Fibroblast of pulmonary artery (primary cell): Measurements from ENCODE around the gene ZCCHC10.
A peak's percentile ranks its signal among the peaks of the same experiment; 100 is the strongest.
"Not testable (repeated sequence)": the region's sequence is repeated elsewhere in the genome, so short reads cannot be mapped to it uniquely, and the experiment has no call there.

ENCODE experiments used
- DNase-seq: peaks from one replicate; pipeline ENCODE4 v3.0.0-alpha.2; 2010; ENCODE audit warnings: low read depth
- H3K4me3 ChIP-seq: replicated peaks from 2 replicates; pipeline ENCODE4 v1.5.1; 2011; ENCODE audit warnings: low read depth, mild to moderate bottlenecking, control low read depth, low read length, moderate library complexity
- CTCF ChIP-seq: IDR thresholded peaks from 2 replicates; pipeline ENCODE4 v1.5.1; 2011; ENCODE audit warnings: mild to moderate bottlenecking, control low read depth, low read length, inconsistent platforms; ENCODE audit errors: missing control alignments

ZCCHC10 gene

DNA sequence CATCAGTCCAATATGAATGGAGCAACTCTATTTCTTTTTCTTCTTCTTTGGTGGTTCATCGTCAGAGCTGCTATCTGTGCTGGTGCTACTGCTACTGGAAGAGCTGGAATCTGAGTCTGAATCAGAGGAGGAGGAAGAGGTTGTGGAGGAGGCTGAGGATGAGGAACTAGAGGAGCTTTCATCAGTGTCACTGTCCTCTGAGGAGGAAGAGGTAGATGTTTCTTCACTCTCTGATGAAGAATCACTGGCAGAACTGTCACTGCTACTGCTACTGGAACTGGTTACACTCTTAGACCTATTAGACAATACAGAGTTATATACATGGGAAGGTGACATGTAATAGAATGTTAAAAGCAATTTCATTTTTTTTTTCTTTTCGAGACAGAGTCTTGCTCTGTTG is 27.8 kb downstream of the ZCCHC10 start:
- no peak for DNase-seq

DNA sequence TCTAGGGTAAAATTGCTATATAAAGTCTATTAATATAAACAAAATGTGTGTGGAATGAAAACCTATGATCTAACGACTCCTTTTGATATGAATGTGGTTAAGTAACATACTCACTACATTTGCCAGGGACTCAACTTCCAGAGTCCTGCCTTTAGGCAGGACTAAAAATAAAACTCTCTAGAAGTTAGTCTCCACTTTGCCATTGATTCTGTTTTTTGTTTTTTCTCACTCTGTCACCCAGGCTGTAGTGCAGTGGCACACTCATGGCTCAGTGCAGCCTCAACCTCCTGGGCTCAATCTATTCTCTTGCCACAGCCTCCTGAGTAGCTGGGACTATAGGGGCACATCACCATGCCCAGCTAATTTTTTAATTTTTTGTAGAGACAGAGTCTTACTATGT is 30.0 kb downstream of the ZCCHC10 start:
- no peak for TF ChIP-seq CTCF
- no peak overlapping the region for H3K4me3 ChIP-seq
- no peak for DNase-seq

More for the DNA sequence above, 27.8 kb downstream of the ZCCHC10 start:
- no peak for TF ChIP-seq CTCF
- H3K4me3 ChIP-seq: no peak overlapping the region

DNA sequence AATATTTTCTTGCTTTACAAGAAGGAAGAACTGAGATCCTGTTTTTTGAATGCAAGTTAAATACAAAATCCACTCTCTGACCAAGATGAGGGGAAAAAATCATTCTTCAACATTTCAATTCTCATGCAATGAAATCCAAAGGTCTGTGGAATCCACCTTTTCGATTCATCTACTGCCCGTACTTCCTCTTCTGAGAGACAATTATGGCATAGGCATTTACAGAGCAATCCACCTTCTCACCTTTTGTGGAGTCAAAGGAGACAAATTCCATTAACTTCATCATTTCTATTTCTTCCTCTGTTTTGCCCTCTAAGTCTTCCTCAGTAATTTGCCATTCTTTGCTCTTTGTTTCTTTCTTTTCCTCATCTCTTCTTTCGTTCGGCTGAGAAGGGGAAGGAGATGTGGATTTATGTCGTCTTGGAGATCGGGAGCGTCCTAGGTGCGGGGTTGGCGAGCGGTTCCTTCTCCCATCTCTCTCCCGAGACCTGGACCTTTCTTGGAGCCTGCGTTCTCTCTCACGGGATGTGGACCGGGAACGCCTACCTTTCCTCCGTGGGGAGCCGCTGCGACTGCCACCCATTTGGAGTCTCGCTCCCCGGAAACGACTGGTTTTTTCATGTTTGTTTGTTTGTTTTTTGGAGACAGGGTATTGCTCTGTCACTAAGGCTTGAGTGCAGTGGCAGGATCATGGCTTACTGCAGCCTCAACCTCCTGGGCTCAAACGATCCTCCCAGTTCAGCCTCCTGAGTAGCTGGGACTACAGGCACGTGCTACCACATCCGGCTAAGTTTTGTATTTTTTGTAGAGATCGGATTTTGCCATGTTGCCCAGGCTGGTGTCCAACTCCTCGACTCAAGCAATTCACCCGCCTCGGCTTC is 38.6 kb downstream of the ZCCHC10 start:
- no peak overlapping the region for H3K4me3 ChIP-seq
- DNase-seq: no peak
- no peak for TF ChIP-seq CTCF

GRCh38 chr5:132982971-132983370 is 43.4 kb downstream of the ZCCHC10 start:
- DNase-seq, H3K4me3 ChIP-seq: not testable (repeated sequence)

DNA sequence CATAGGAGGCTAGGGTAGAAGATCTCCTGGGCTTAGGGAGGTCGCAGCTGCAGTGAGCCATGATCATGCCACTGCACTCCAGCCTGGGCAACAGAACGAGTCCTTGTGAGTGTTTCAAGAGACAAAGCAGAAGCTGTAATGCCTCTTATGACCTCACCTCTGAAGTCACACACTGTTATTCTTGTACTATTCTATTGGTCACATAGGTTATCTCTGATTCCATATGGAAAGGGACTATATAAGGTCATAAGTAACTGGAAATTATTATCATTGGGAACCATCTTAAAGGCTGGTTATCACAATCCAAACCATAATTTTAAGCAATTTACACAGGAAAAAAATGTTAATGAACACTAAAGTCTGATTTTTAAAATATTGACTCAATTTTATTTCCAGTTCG is 45.1 kb downstream of the ZCCHC10 start:
- TF ChIP-seq CTCF: no peak
- H3K4me3 ChIP-seq: no peak overlapping the region
- DNase-seq: no peak

DNA sequence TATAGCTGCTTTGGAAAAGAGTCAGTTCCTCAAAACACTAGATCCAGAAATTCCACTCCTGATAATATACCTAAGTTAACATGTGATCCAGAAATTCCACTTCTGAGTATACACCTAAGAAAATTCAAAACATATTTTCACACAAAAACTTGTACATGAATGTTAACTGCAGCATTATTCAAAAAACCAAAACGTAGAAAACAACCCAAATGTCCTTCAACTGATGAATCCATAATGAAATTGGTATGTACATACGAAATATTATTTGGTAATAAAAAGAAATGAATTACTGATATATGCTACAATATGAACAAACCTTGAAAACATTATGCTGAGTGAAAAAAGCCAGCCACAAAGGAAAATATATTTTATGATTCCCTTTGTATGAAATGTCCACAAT is 46.4 kb downstream of the ZCCHC10 start:
- no peak for TF ChIP-seq CTCF
- DNase-seq: no peak
- no peak overlapping the region for H3K4me3 ChIP-seq

DNA sequence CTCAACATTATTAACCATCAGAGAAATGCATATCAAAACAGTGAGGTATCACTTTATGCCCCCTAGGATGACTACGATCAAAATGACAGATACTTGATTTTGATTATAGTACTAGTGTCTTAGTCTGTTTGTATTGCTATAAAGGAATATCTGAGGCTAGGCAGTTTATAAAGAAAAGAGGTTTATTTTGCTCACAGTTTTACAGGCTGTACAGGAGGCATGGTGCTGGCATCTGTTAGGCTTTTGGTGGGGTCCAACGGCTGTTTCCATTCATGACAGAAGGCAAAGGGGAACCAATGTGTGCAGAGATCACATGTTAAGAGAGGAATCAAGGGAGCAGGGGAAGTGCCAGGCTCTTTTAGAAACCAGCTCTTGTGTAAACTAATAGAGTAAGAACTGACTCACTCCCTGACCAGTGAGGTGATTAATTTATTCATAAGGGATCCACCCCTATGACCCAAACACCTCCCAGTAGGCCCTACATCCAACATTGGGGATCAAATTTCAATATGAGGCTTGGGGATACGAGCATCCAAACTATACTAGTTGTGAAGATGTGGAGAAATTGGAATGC is 46.9 kb downstream of the ZCCHC10 start:
- no peak for TF ChIP-seq CTCF
- DNase-seq: peak; percentile 4

More for the DNA sequence above, 46.9 kb downstream of the ZCCHC10 start:
- H3K4me3 ChIP-seq: no peak overlapping the region
